ENCODE measurements around the gene VILL. TPM values are rescaled to one million over a fixed set of nuclear protein-coding genes. Genes with fewer than 3 reads are reported as not detected.
A peak's percentile ranks its signal among the peaks of the same experiment; 100 is the strongest.
"Not testable (repeated sequence)": the region's sequence is repeated elsewhere in the genome, so short reads cannot be mapped to it uniquely, and the experiment has no call there.

VILL gene
- total RNA-seq, 3 donors from 2014 or later: 11.0 to 17.4 (median 15.4) TPM

GRCh38 chr3:37968199-37968598, 22.4 kb upstream of the VILL start:
- TF ChIP-seq POLR2AphosphoS5 (IDR thresholded peaks at IDR 0.05) (no peak), POLR2A (IDR thresholded peaks at IDR 0.05) (no peak), CTCF (IDR thresholded peaks at IDR 0.05) (no peak)
- Histone ChIP-seq H3K36me3 (no peaks in the 10 kb centered on the region), H3K27ac (no peak overlapping the region)

GRCh38 chr3:37968813-37969595, 21.6 kb upstream of the VILL start:
- Histone ChIP-seq H3K27ac (no peak overlapping the region), H3K36me3 (no peaks in the 10 kb centered on the region), H3K4me3 (no peak overlapping the region), H3K4me1 (no peaks in the 10 kb centered on the region), H3K27me3 (no peaks in the 10 kb centered on the region), H3K9me3 (no peaks in the 10 kb centered on the region)
- TF ChIP-seq CTCF (IDR thresholded peaks at IDR 0.05): no peak
- no peak for TF ChIP-seq POLR2A (IDR thresholded peaks at IDR 0.05)
- TF ChIP-seq POLR2AphosphoS5 (IDR thresholded peaks at IDR 0.05): no peak
- intact Hi-C loops (cut with DNase I; ENCODE audit: low total_unique reads): loop anchor here (10.0 kb wide), 1 partner anchor 114 kb away; no protein-coding TSS in a partner anchor
- no peak for DNase-seq (ENCODE audit: low spot score in 2 of 2)

More at GRCh38 chr3:37968199-37968598, 22.4 kb upstream of the VILL start:
- no peak for DNase-seq (ENCODE audit: low spot score in 2 of 2)
- Histone ChIP-seq H3K9me3 (no peaks in the 10 kb centered on the region), H3K27me3 (no peaks in the 10 kb centered on the region), H3K4me1 (no peaks in the 10 kb centered on the region), H3K4me3 (no peak overlapping the region)
- intact Hi-C loops (cut with DNase I; ENCODE audit: low total_unique reads): loop anchor here (10.0 kb wide), 1 partner anchor 113 kb away; no protein-coding TSS in a partner anchor

- no peak overlapping the region for H3K4me3 ChIP-seq
- no peak for TF ChIP-seq POLR2AphosphoS5 (IDR thresholded peaks at IDR 0.05)
- no peak for TF ChIP-seq POLR2A (IDR thresholded peaks at IDR 0.05)
- no peak for TF ChIP-seq CTCF (IDR thresholded peaks at IDR 0.05)
- no peaks in the 10 kb centered on the region for H3K9me3 ChIP-seq
- H3K27me3 ChIP-seq: no peaks in the 10 kb centered on the region
- no peak overlapping the region for H3K27ac ChIP-seq
- DNase-seq (ENCODE audit: low spot score in 2 of 2): no peak
- intact Hi-C loops (cut with DNase I; ENCODE audit: low total_unique reads): loop anchor here (10.0 kb wide), 1 partner anchor 115 kb away; no protein-coding TSS in a partner anchor
- H3K36me3 ChIP-seq: no peaks in the 10 kb centered on the region
- no peaks in the 10 kb centered on the region for H3K4me1 ChIP-seq
Observed at GRCh38 chr3:37969596-37970100, 20.9 kb upstream of the VILL start.

- Histone ChIP-seq H3K27me3 (no peaks in the 10 kb centered on the region), H3K27ac (no peak overlapping the region), H3K4me3 (no peak overlapping the region), H3K36me3 (no peaks in the 10 kb centered on the region), H3K9me3 (no peaks in the 10 kb centered on the region), H3K4me1 (no peaks in the 10 kb centered on the region)
- no peak for DNase-seq (ENCODE audit: low spot score in 2 of 2)
- intact Hi-C loops (cut with DNase I; ENCODE audit: low total_unique reads): no loop called here
- TF ChIP-seq POLR2A (IDR thresholded peaks at IDR 0.05): no peak
- TF ChIP-seq POLR2AphosphoS5 (IDR thresholded peaks at IDR 0.05): no peak
- no peak for TF ChIP-seq CTCF (IDR thresholded peaks at IDR 0.05)
Observed at GRCh38 chr3:37970802-37971201, 19.8 kb upstream of the VILL start.

- TF ChIP-seq CTCF (IDR thresholded peaks at IDR 0.05) (no peak), POLR2AphosphoS5 (IDR thresholded peaks at IDR 0.05) (no peak), POLR2A (IDR thresholded peaks at IDR 0.05) (no peak)
- H3K4me3 ChIP-seq: no peak overlapping the region
- no peak for DNase-seq (ENCODE audit: low spot score in 2 of 2)
- no peaks in the 10 kb centered on the region for H3K36me3 ChIP-seq
- H3K9me3 ChIP-seq: no peaks in the 10 kb centered on the region
- intact Hi-C loops (cut with DNase I; ENCODE audit: low total_unique reads): no loop called here
- H3K27ac ChIP-seq: no peak overlapping the region
- no peaks in the 10 kb centered on the region for H3K4me1 ChIP-seq
- H3K27me3 ChIP-seq: no peaks in the 10 kb centered on the region
Observed at GRCh38 chr3:37971467-37971866, 19.1 kb upstream of the VILL start.

- peak overlapping the region in 1 of 2 donors; percentile 59 for H3K27ac ChIP-seq
- H3K4me1 ChIP-seq; DNase-seq (ENCODE audit: low spot score in 2 of 2); H3K9me3 ChIP-seq; H3K36me3 ChIP-seq; H3K27me3 ChIP-seq; H3K4me3 ChIP-seq; intact Hi-C loops (cut with DNase I; ENCODE audit: low total_unique reads): not testable (repeated sequence)
Observed at GRCh38 chr3:37972056-37972455, 18.5 kb upstream of the VILL start.
